ENCODE measurements around the gene SHANK1.

SHANK1 gene

GRCh38 chr19:50718255-50719118 is 1.1 kb downstream of the SHANK1 start:
- TF ChIP-seq CTCF (conservative IDR thresholded peaks at IDR 0.05; ENCODE audit: low read depth), result no peak
- ChIA-PET CTCF (interaction anchor here (0.5 to 1.1 kb wide), 2 partner anchors 27 to 65 kb away, joined by 4 read pairs; no protein-coding TSS in a partner anchor), POLR2A (ENCODE audit: low non-redundant PET) (no interaction called here)
- no peak for DNase-seq (ENCODE audit: low spot score)
- no peak overlapping the region for H3K27ac ChIP-seq

- POLR2A ChIA-PET (ENCODE audit: low non-redundant PET), result no interaction called here
- no peak overlapping the region for H3K27ac ChIP-seq
- DNase-seq (ENCODE audit: low spot score), result no peak
- TF ChIP-seq CTCF (conservative IDR thresholded peaks at IDR 0.05; ENCODE audit: low read depth), result no peak
- CTCF ChIA-PET, result no interaction called here
Measured at GRCh38 chr19:50717891-50718254, 1.7 kb downstream of the SHANK1 start.

GRCh38 chr19:50717026-50717723 is 2.4 kb downstream of the SHANK1 start:
- no peak for DNase-seq (ENCODE audit: low spot score)
- ChIA-PET CTCF (interaction anchor here (0.7 kb wide), 1 partner anchor 348 kb away, joined by 5 read pairs; no protein-coding TSS in a partner anchor), POLR2A (ENCODE audit: low non-redundant PET) (no interaction called here)
- H3K27ac ChIP-seq, result no peak overlapping the region
- no peak for TF ChIP-seq CTCF (conservative IDR thresholded peaks at IDR 0.05; ENCODE audit: low read depth)

- TF ChIP-seq CTCF (conservative IDR thresholded peaks at IDR 0.05; ENCODE audit: low read depth), result no peak
- ChIA-PET CTCF (no interaction called here), POLR2A (ENCODE audit: low non-redundant PET) (no interaction called here)
- H3K27ac ChIP-seq, result no peak overlapping the region
- no peak for DNase-seq (ENCODE audit: low spot score)
Measured at GRCh38 chr19:50716178-50717025, 3.2 kb downstream of the SHANK1 start.

GRCh38 chr19:50713556-50714236 is 5.9 kb downstream of the SHANK1 start:
- POLR2A ChIA-PET (ENCODE audit: low non-redundant PET), result no interaction called here

More at GRCh38 chr19:50713556-50714236, 5.9 kb downstream of the SHANK1 start:
- H3K27ac ChIP-seq, result no peak overlapping the region
- TF ChIP-seq CTCF (conservative IDR thresholded peaks at IDR 0.05; ENCODE audit: low read depth), result no peak
- CTCF ChIA-PET, result interaction anchor here (0.8 to 1.6 kb wide), 3 partner anchors 9 to 11 kb away, joined by 3 read pairs; partner anchors contain the start of gene CLEC11A
- DNase-seq (ENCODE audit: low spot score), result no peak

Measured in RWPE1 (cell line).